H7 (cell line): ENCODE measurements around the gene ZMYM3. TPM values are rescaled to one million over a fixed set of nuclear protein-coding genes. Genes with fewer than 3 reads are reported as not detected.
"Not testable (repeated sequence)": the region's sequence is repeated elsewhere in the genome, so short reads cannot be mapped to it uniquely, and the experiment has no call there.

ENCODE experiments used
- DNase-seq: peaks from one replicate; pipeline ENCODE4 v3.0.0; 2012
- H3K27me3 ChIP-seq: 2 replicates; pipeline ENCODE4 v1.6.0; 2011; ENCODE audit warnings: mild to moderate bottlenecking, low read length; ENCODE audit not compliant: control insufficient read depth, insufficient read depth
- H3K36me3 ChIP-seq: replicated peaks from 2 replicates; pipeline ENCODE4 v1.5.1; 2011; ENCODE audit warnings: low read length; ENCODE audit not compliant: control insufficient read depth, insufficient read depth
- H3K4me3 ChIP-seq: 2 replicates; pipeline ENCODE4 v1.5.1; 2011; ENCODE audit warnings: low read depth, mild to moderate bottlenecking, control low read depth, low read length, moderate library complexity; ENCODE audit not compliant: insufficient read depth
- total RNA-seq: library from RNA; depleted of rRNA; stranded (reverse); fragments of >200 nt; shearing (Covaris generic); gene quantifications from 2 replicates; pipeline ENCODE4 v1.2.3, GENCODE V29; 2014

The ZMYM3 gene
- total RNA-seq, 1 experiment from 2014 or later = 46.4 TPM

DNA sequence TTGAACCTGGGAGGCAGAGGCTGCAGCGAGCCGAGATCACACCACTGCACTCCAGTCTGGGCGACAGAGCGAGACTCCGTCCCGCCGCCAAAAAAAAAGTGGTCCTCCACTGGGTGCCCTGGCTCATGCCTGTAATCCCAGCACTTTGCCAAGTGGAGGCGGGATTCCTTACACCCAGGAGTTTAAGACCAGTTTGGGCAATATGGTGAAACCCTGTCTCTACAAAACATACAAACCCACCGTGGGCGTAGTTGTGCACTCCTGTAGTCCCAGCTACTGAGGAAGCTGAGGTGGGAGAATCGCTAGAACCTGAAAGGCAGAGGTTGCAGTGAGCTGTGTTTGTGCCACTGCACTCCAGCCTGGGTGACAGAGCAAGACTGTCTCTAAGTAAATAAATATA, 27.4 kb upstream of the ZMYM3 start:
- H3K4me3 ChIP-seq, H3K36me3 ChIP-seq, H3K27me3 ChIP-seq, DNase-seq: not testable (repeated sequence)

DNA sequence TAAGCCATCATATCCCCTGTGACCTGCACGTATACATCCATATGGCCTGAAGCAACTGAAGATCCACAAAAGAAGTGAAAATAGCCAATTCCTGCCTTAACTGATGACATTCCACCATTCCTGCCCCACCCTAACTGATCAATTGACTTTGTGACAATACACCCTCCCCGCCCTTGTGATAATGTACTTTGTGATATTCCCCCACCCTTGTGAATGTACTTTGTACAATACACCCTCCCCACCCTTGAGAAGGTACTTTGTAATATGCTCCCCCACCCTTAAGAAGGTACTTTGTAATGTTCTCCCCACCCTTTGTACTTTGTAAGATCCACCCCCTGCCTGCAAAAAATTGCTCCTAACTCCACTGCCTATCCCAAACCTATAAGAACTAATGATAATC, 18.4 kb upstream of the ZMYM3 start:
- H3K27me3 ChIP-seq, H3K36me3 ChIP-seq, H3K4me3 ChIP-seq, DNase-seq: not testable (repeated sequence)

DNA sequence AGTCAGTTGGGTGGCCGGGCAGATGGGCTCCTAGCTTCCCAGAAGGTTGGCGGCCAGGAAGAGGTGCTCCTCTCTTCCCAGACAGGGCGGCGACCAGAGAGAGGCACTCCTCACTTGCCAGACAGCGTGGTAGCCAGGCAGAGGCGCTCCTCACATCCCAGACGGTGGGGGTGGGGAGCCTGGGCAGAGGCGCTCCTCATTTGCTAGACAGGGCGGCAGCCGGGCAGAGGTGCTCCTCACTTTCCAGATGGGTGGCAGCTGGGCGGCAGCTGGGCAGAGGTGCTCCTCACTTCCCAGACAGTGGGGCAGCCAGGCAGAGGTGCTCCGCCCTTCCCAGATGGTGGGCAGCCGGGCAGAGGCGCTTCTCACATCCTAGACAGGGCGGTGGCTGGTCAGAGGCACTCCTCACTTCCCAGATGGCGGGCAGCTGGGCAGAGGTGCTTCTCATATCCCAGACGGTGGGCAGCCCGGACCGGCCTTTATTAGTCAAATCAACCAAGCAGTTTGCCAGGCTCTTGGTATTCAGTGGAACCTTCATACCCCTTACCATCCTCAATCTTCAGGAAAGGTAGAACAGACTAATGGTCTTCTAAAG, 16.0 kb upstream of the ZMYM3 start:
- Histone ChIP-seq H3K36me3 (no peaks in the 10 kb centered on the region), H3K27me3 (no peaks in the 10 kb centered on the region), H3K4me3 (no peak overlapping the region)
- no peak for DNase-seq

DNA sequence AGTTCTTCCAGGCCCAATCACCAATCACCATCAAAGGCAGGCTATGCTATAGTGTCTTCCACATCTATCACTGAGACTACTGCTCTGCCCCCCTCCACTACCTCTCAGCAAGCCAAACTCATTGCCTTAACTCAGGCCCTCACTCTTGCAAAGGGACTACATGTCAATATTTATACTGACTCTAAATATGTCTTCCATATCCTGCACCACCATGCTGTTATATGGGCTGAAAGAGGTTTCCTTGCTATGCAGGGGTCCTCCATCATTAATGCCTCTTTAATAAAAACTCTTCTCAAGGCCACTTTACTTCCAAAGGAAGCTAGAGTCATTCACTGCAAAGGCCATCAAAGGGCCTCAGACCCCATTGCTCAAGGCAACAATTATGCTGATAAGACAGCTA, 14.7 kb upstream of the ZMYM3 start:
- not testable (repeated sequence) for H3K4me3 ChIP-seq, H3K36me3 ChIP-seq, DNase-seq, H3K27me3 ChIP-seq

DNA sequence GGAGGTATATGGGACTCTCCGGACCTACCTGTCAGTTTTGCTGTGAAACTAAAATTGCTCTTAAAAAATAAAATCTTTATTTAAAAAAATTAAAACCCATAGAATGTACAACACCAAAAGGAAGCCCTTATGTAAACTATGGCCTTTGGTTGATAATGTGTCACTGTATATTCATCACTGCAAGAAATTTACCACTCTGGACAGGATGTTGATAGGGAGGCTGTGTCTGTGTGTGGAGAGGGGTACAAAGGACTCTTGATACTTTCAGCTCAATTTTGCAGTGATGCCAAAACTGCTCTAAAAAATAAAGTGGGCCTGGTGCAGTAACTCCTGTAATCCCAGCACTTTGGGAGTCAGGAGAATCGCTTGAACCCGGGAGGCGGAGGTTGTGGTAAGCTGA, 2.9 kb upstream of the ZMYM3 start:
- peak; percentile 3 for DNase-seq
- no peak overlapping the region for H3K4me3 ChIP-seq

DNA sequence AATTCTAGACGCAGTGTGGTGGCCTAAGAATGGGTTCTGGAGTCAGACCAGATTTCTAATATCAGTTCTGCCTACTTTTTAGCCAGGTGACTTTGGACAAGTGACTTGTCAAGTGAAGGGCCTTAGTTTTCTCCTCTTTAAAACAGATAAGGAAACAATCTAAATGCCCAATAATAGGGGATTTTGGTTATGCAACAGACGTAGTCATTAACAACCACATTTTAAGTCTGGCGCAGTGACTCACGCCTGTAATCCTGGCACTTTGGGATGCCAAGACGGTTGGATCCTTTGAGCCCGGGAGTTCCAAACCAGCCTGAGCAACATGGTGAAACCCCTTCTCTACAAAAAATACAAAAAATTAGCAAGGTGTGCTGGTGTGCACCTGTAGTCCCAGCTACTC, 2.1 kb upstream of the ZMYM3 start:
- H3K27me3 ChIP-seq = no peaks in the 10 kb centered on the region
- no peak overlapping the region for H3K4me3 ChIP-seq
- DNase-seq = no peak
- H3K36me3 ChIP-seq = no peaks in the 10 kb centered on the region

More for the DNA sequence above, 2.9 kb upstream of the ZMYM3 start:
- H3K27me3 ChIP-seq = no peaks in the 10 kb centered on the region
- no peaks in the 10 kb centered on the region for H3K36me3 ChIP-seq

DNA sequence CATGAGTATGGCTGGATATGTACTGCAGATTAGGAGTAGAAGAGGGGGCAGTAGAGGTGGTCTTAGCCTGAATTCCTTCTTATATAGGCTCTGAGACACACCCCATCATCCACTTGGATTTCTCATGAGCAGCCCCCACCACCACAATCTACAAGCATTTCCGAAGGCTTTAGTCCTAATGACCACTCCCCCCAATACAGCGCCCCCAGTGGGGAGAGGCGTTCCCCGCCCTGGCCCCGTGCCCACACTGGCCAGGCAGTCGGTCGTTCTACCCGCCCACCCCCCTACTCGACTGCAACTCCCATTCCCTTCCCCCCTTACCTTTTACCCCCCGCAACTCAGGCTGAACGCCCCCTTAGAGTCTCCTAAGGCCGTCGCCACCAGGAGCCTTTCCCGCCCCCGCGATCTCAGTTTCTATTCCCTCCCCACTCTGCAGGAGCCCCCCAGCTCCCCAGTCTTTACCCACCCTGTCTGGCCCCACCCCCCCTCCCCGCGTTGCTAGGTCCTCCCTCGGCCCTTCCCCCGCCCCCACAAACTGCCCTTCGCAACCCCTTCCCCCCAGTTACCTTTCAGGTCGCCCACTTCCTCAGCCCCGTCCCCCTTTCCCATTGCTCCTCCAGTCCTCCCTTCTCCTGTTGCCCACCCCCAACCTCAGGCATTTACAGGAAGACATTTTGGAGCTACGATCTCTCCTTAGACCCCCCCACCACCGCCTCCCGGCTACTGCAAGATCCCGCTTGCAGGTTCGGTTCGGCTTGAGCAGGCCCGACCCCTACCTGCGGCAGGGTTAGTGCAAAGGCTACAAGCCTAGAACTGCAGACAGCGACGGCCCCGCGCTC, 468 bp downstream of the ZMYM3 start:
- no peaks in the 10 kb centered on the region for H3K27me3 ChIP-seq
- H3K36me3 ChIP-seq = peaks cover 15% of the 10 kb centered on the region
- H3K4me3 ChIP-seq = peak overlapping the region; percentile 69
- DNase-seq = peak; percentile 88

DNA sequence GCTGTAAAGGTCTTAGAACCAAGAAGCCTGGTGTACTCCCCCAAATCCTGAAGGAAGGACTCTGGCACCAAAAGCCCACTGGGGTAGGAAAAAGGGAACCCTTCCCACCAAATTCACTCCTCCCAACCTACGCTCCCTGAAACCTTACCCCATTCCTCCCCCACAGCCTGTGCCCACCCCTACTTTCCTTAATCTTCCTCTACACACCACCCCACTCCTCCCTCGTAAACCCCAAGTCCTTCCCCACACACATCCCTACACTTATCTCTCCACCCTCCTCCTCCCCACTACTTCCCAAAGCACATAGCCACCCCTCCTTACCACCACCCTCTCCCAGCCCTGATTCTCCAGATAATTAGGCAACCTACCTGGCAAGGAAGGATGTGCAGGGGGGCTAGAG, 1.7 kb downstream of the ZMYM3 start:
- Histone ChIP-seq H3K27me3 (no peaks in the 10 kb centered on the region), H3K36me3 (peaks cover 24% of the 10 kb centered on the region), H3K4me3 (peak overlapping the region; percentile 69; the same call in 1 of the 2 replicates)
- DNase-seq = no peak

DNA sequence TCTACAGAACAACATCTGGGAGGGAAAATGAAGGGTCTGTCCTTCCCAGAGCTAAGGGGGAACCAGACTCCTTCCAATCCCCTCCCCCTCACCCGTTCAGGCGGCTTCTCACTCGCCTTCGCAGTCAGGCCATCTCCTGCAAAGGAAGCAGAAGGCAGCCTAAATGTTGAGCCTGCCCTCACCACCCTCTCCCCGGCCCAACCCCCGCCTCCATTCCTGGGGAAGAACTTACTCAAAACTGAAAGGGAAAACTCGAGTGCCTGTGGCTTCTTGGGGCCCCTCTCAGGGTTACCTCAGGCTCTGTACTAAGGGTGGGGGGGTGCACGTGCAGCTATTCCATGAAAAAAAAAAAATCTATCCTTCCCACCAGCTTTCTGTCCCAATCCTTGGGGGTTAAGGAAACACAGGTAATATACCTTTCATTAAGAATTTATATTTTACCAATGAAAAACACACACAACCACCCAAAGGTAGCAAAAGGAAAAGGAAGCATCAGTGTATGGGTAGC, 2.4 kb downstream of the ZMYM3 start:
- H3K27me3 ChIP-seq = no peaks in the 10 kb centered on the region
- no peak for DNase-seq
- peaks cover 25% of the 10 kb centered on the region for H3K36me3 ChIP-seq
- H3K4me3 ChIP-seq = no peak overlapping the region

DNA sequence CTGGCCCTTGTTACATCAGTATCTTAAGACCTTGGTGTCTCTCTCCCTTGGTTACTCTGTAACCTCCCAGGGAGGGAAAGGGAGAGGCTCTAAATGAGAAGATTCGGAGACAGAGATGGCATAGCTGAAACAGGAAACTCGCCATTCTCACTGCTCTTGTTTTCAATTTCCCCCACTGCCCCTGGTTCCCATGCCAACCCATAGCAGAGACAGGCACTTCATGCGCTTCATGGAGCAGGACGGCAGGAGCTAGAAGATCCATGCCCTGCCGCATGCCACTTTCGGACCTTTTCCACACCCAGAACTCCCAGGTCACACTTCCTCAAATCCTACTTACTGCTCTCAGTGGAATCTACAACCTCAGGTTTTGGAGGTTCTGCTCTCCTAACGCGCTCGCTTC, 3.1 kb downstream of the ZMYM3 start:
- no peak overlapping the region for H3K4me3 ChIP-seq
- H3K36me3 ChIP-seq = peaks cover 29% of the 10 kb centered on the region
- no peaks in the 10 kb centered on the region for H3K27me3 ChIP-seq
- no peak for DNase-seq

DNA sequence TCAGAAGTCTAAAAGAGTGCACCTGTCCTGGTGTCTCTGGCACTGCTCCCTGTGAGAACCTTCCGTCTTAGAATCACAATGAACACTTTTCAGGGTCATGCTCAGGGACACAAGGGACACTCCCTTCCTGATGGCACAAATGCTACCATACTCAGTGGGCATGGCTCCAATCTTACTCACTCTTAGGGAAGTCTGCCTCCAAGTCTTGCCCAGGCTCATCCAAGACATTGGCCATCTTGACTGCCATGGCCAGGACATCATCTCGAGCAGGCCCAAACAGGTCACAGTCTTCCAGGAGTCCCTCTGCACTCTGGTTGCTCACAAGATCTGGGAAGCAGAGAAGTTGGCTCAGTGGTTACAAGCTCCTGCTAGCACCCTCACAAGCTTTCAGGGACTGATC, 8.8 kb downstream of the ZMYM3 start:
- peaks cover 54% of the 10 kb centered on the region for H3K36me3 ChIP-seq

DNA sequence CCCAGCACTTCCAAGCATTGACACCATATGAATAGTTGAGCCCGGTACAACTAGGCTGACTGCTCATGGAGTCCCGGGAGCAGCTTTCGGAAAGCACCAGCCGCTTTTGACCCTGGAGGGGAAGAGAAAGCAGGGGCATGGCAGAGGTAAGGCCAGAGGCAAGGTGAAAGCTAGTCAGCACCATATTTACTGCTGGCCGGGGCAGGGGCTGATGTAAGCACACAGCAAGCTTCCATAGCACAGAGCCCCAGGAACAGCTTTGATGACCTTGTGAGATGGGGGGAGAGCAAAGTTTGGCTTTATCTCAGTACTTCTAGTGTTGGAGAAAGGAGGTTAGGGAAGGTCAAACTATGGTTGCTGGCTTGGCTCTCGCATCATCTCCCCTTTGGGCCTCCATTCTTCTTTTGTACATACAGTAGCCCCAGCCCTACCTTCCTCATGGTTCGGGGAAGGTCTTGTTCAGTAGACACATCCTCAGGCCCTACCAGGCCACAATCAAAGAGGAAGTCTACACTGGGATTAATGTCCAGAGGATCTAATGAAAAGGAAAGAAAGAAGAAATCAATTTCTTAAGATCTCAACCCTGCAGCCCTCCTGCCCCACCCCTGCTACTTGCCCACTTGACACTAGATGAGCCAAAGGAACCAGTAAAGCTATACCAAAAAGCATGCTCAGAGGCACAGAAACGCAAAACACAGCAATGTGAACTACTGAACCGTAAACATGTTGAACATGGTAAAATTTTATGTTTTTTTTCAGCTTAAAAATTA, 9.4 kb downstream of the ZMYM3 start:
- H3K27me3 ChIP-seq = no peaks in the 10 kb centered on the region
- no peak for DNase-seq
- no peak overlapping the region for H3K4me3 ChIP-seq
- H3K36me3 ChIP-seq = peaks cover 50% of the 10 kb centered on the region

More for the DNA sequence above, 8.8 kb downstream of the ZMYM3 start:
- Histone ChIP-seq H3K27me3 (no peaks in the 10 kb centered on the region), H3K4me3 (no peak overlapping the region)
- DNase-seq = no peak

DNA sequence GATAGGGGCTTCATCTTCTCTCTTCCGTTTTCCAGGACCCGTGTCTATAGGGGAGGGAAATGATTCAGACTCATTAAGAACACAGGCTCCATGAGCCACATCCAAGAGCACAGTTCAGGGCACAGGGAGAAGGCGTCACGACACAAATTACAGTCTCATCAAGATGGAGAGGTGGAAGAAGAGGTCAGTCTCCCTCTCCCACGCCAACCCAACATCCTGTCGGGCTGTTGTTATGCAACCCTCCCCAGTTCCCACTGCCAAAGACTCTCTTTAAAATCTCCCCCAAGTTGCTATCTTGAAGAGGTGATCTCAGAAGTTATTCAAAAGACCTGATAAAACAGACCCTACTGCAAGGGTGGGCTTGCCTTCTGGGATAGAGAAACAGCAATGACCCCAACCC, 12.6 kb downstream of the ZMYM3 start:
- peaks cover 34% of the 10 kb centered on the region for H3K36me3 ChIP-seq
- H3K27me3 ChIP-seq = no peaks in the 10 kb centered on the region
- no peak for DNase-seq
- H3K4me3 ChIP-seq = no peak overlapping the region

DNA sequence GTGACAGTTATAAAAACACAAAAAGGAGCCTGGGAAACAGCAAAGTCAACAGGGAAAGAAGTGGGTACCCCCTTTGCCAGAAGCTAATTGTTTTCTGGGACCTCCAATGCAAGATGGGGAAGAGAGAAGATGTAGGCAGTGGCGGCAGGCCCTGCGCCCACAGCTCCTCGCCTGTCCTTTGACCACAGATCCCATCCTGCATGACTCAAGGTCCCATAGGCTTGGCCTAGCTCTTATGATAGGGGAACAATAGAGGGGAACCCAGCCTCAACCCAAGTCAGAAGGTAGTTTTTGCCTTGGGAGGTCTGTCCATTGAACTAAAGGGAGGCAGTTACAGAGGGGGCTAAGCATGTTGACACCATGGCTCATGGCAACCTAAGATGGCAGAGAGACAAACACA, 14.2 kb downstream of the ZMYM3 start:
- peaks cover 22% of the 10 kb centered on the region for H3K36me3 ChIP-seq
- DNase-seq = no peak
- H3K4me3 ChIP-seq = no peak overlapping the region
- no peaks in the 10 kb centered on the region for H3K27me3 ChIP-seq

DNA sequence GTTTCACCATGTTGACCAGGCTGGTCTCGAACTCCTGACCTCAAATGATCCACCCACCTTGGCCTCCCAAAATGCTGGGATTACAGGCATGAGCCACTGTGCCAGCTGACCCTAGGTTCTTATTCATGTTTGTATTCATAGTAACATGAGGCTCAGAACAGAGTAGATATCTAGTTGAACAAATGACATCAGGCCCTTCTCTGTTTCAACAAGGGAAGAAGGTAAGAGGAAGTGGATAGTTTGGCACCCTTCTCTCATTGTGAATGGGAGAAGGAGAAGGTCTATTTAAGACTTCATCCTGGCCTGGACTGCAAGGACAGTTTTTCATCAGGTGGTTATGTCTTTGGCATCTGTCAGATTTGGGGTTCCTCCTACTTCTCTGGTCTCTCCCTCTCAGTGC, 17.1 kb downstream of the ZMYM3 start:
- Histone ChIP-seq H3K27me3 (no peaks in the 10 kb centered on the region), H3K36me3 (peaks cover 8% of the 10 kb centered on the region), H3K4me3 (no peak overlapping the region)
- DNase-seq = no peak
